Activated T-cell treated with anti-CD3 and anti-CD28 coated beads, Interleukin-2, amount 50 U/mL, for 72 hours (primary cell): ENCODE measurements around the gene CYP1B1. TPM values are rescaled to one million over a fixed set of nuclear protein-coding genes. Genes with fewer than 3 reads are reported as not detected.
"Not testable (repeated sequence)": the region's sequence is repeated elsewhere in the genome, so short reads cannot be mapped to it uniquely, and the experiment has no call there.

Source experiments
- ATAC-seq, 2 donors: fragments of 150-1000 bp; cut with Tn5 transposase; replicated peaks in 1 of 2; 2 replicates each; pipeline ENCODE4 v1.10.0; 2021; ENCODE audit warnings: moderate library complexity in 2 of 2, mild to moderate bottlenecking in 1 of 2
- DNase-seq, 2 donors: peaks; one replicate each; pipeline ENCODE4 v3.0.0; 2021 to 2022; ENCODE audit warnings: mixed read lengths in 1 of 2
- H3K27ac Mint-ChIP-seq: one replicate; pipeline ENCODE4 v1.8.0; 2022; ENCODE audit warnings: mild to moderate bottlenecking, moderate library complexity, mixed read lengths
- H3K27me3 Mint-ChIP-seq: one replicate; pipeline ENCODE4 v1.8.0; 2022; ENCODE audit warnings: low read depth, mixed read lengths
- H3K36me3 Mint-ChIP-seq, 2 donors: one replicate each; pipeline ENCODE4 v1.8.0; 2022; ENCODE audit warnings: mixed read lengths in 2 of 2, mild to moderate bottlenecking in 1 of 2; ENCODE audit not compliant: insufficient read depth in 2 of 2
- H3K4me1 Mint-ChIP-seq: one replicate; pipeline ENCODE4 v1.8.0; 2022; ENCODE audit warnings: low read depth, mixed read lengths
- H3K4me3 Mint-ChIP-seq, 2 donors: one replicate each; pipeline ENCODE4 v1.8.0; 2022; ENCODE audit warnings: mild to moderate bottlenecking in 2 of 2, mixed read lengths in 2 of 2, moderate library complexity in 2 of 2
- H3K9me3 Mint-ChIP-seq, 2 donors: one replicate each; pipeline ENCODE4 v1.8.0; 2022; ENCODE audit warnings: mixed read lengths in 2 of 2
- total RNA-seq, 2 donors: library from RNA; stranded (reverse); gene quantifications; one replicate each; pipeline ENCODE4 v1.2.3, GENCODE V29; 2022

Gene CYP1B1
- total RNA-seq, 2 donors from 2014 or later = 9.5 to 24.3 TPM

- H3K9me3 Mint-ChIP-seq = no peaks in the 10 kb centered on the region
- H3K27ac Mint-ChIP-seq = no peak overlapping the region
- peak; percentile 8 to 76 for DNase-seq
- peak; percentile 72 to 90 for ATAC-seq
- peaks cover 0 to 1% of the 10 kb centered on the region in 2 donors for H3K36me3 Mint-ChIP-seq
- peaks cover 84% of the 10 kb centered on the region for H3K27me3 Mint-ChIP-seq
- H3K4me3 Mint-ChIP-seq = peak overlapping the region in 1 of 2 donors; percentile 55
- peaks cover 71% of the 10 kb centered on the region for H3K4me1 Mint-ChIP-seq
Observed at GRCh38 chr2:38095996-38096861, 20.3 kb upstream of the CYP1B1 start.

- Mint-ChIP-seq H3K9me3 (no peaks in the 10 kb centered on the region), H3K36me3 (no peaks in the 10 kb centered on the region), H3K4me3 (no peak overlapping the region), H3K4me1 (peaks cover 63% of the 10 kb centered on the region), H3K27me3 (peaks cover 82% of the 10 kb centered on the region), H3K27ac (no peak overlapping the region)
- DNase-seq = no peak
- ATAC-seq = no peak
Observed at GRCh38 chr2:38095079-38095995, 19.4 kb upstream of the CYP1B1 start.

- H3K4me3 Mint-ChIP-seq = no peak overlapping the region
- DNase-seq = peak in 1 of 2 donors; percentile 19
- ATAC-seq = peak; percentile 55 to 62
- H3K36me3 Mint-ChIP-seq = no peaks in the 10 kb centered on the region
- H3K4me1 Mint-ChIP-seq = peaks cover 55% of the 10 kb centered on the region
- H3K27ac Mint-ChIP-seq = no peak overlapping the region
- no peaks in the 10 kb centered on the region for H3K9me3 Mint-ChIP-seq
- H3K27me3 Mint-ChIP-seq = peaks cover 75% of the 10 kb centered on the region
Observed at GRCh38 chr2:38093527-38094165, 17.7 kb upstream of the CYP1B1 start.

- no peak for DNase-seq
- Mint-ChIP-seq H3K4me1 (peaks cover 42% of the 10 kb centered on the region), H3K9me3 (no peaks in the 10 kb centered on the region), H3K27ac (no peak overlapping the region), H3K4me3 (no peak overlapping the region), H3K36me3 (no peaks in the 10 kb centered on the region), H3K27me3 (peaks cover 71% of the 10 kb centered on the region)
- no peak for ATAC-seq
Observed at GRCh38 chr2:38092196-38092902, 16.4 kb upstream of the CYP1B1 start.

GRCh38 chr2:38091760-38092159 lies 15.8 kb upstream of the CYP1B1 start:
- peaks cover 40% of the 10 kb centered on the region for H3K4me1 Mint-ChIP-seq
- DNase-seq (no peak), ATAC-seq (no peak)
- H3K27me3 Mint-ChIP-seq = peaks cover 73% of the 10 kb centered on the region
- H3K27ac Mint-ChIP-seq = no peak overlapping the region
- H3K36me3 Mint-ChIP-seq = no peaks in the 10 kb centered on the region
- no peak overlapping the region for H3K4me3 Mint-ChIP-seq
- H3K9me3 Mint-ChIP-seq = no peaks in the 10 kb centered on the region

- H3K4me3 Mint-ChIP-seq = no peak overlapping the region
- H3K27me3 Mint-ChIP-seq = peaks cover 73% of the 10 kb centered on the region
- peaks cover 31% of the 10 kb centered on the region for H3K4me1 Mint-ChIP-seq
- no peak overlapping the region for H3K27ac Mint-ChIP-seq
- ATAC-seq = no peak
- no peaks in the 10 kb centered on the region for H3K36me3 Mint-ChIP-seq
- H3K9me3 Mint-ChIP-seq = no peaks in the 10 kb centered on the region
- no peak for DNase-seq
Observed at GRCh38 chr2:38090928-38091327, 15.0 kb upstream of the CYP1B1 start.

GRCh38 chr2:38090212-38090611 lies 14.3 kb upstream of the CYP1B1 start:
- ATAC-seq, H3K9me3 Mint-ChIP-seq, H3K36me3 Mint-ChIP-seq, DNase-seq, H3K4me3 Mint-ChIP-seq, H3K27ac Mint-ChIP-seq: not testable (repeated sequence)
- Mint-ChIP-seq H3K27me3 (peaks cover 73% of the 10 kb centered on the region), H3K4me1 (peaks cover 24% of the 10 kb centered on the region)

- ATAC-seq, H3K9me3 Mint-ChIP-seq, H3K4me3 Mint-ChIP-seq, H3K4me1 Mint-ChIP-seq, H3K36me3 Mint-ChIP-seq, H3K27ac Mint-ChIP-seq, DNase-seq: not testable (repeated sequence)
- H3K27me3 Mint-ChIP-seq = peaks cover 79% of the 10 kb centered on the region
Observed at GRCh38 chr2:38085998-38086698, 10.2 kb upstream of the CYP1B1 start.

GRCh38 chr2:38084556-38084955 lies 8.6 kb upstream of the CYP1B1 start:
- DNase-seq, H3K27ac Mint-ChIP-seq, H3K4me3 Mint-ChIP-seq, H3K36me3 Mint-ChIP-seq, H3K4me1 Mint-ChIP-seq, ATAC-seq, H3K9me3 Mint-ChIP-seq: not testable (repeated sequence)
- H3K27me3 Mint-ChIP-seq = peaks cover 83% of the 10 kb centered on the region

- ATAC-seq, H3K27ac Mint-ChIP-seq, DNase-seq, H3K36me3 Mint-ChIP-seq, H3K9me3 Mint-ChIP-seq, H3K4me3 Mint-ChIP-seq: not testable (repeated sequence)
- H3K4me1 Mint-ChIP-seq = peaks cover 19% of the 10 kb centered on the region
- peaks cover 69% of the 10 kb centered on the region for H3K27me3 Mint-ChIP-seq
Observed at GRCh38 chr2:38082727-38083126, 6.8 kb upstream of the CYP1B1 start.

GRCh38 chr2:38080346-38080745 lies 4.4 kb upstream of the CYP1B1 start:
- Mint-ChIP-seq H3K36me3 (peaks cover 0 to 1% of the 10 kb centered on the region in 2 donors), H3K9me3 (no peaks in the 10 kb centered on the region), H3K4me3 (no peak overlapping the region), H3K27me3 (peaks cover 45% of the 10 kb centered on the region), H3K27ac (no peak overlapping the region), H3K4me1 (peaks cover 30% of the 10 kb centered on the region)
- no peak for DNase-seq
- ATAC-seq = no peak
